Spleen (tissue), 7 donors: ENCODE results near the gene NUDT16L1.

Source experiments
- POLR2A ChIP-seq, 3 donors: fragments of 450-650 bp; IDR thresholded peaks; one replicate each; pipeline ENCODE4 v1.5.1; 2017; ENCODE audit warnings: antibody characterized with exemption in 3 of 3, mild to moderate bottlenecking in 1 of 3
- TF ChIP-seq, protein P1 (sequence below), 11 experiments: fragments of 200-600 bp in 7 of 11; fragments of 450-650 bp in 4 of 11; sonication (generic) in 4 of 11; IDR thresholded peaks in 8 of 11; conservative IDR thresholded peaks in 3 of 11; 1 replicate in 7 of 11; 2 replicates in 4 of 11; pipeline versions ENCODE4 v1.4.0 to v1.8.0; 2016 to 2021; ENCODE audit warnings: antibody characterized with exemption in 11 of 11, inconsistent platforms in 4 of 11, mild to moderate bottlenecking in 1 of 11
- donor health status: DM: no; HTN: no; CAD: no; lungs with moderate emphysema.
- donor health status: DM: no; HTN: no; CAD: no.
- donor health status: DM: no; HTN: no; CAD: no.

DNA sequence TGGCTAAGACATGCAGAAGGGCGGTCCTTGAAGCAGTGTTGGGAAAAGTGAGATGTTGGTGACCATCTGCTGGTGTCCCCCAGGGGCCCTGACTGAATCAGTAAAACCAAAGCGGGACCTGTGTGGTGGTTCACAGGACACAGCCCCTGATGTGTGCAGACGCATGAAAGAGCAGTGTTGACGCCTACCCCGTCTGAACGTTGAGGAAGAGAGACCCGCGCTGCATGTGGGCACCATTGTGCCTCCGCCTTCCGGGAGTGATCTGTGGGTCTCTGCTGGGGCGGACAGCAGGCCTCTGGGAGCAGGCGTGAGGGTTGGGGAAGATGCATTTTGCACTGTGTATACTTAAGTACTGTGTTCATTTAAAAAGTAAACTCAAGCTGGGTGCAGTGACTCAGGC, 37.1 kb upstream of the NUDT16L1 start:
- TF ChIP-seq, protein P1, sequence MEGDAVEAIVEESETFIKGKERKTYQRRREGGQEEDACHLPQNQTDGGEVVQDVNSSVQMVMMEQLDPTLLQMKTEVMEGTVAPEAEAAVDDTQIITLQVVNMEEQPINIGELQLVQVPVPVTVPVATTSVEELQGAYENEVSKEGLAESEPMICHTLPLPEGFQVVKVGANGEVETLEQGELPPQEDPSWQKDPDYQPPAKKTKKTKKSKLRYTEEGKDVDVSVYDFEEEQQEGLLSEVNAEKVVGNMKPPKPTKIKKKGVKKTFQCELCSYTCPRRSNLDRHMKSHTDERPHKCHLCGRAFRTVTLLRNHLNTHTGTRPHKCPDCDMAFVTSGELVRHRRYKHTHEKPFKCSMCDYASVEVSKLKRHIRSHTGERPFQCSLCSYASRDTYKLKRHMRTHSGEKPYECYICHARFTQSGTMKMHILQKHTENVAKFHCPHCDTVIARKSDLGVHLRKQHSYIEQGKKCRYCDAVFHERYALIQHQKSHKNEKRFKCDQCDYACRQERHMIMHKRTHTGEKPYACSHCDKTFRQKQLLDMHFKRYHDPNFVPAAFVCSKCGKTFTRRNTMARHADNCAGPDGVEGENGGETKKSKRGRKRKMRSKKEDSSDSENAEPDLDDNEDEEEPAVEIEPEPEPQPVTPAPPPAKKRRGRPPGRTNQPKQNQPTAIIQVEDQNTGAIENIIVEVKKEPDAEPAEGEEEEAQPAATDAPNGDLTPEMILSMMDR (IDR thresholded peaks at IDR 0.05 in 8 of 11, conservative IDR thresholded peaks at IDR 0.05 in 3 of 11), result no peak
- no peak for TF ChIP-seq POLR2A (IDR thresholded peaks at IDR 0.05)
